HG03460 (cell line): Measurements from ENCODE around the gene MIB2.
"Not testable (repeated sequence)": the region's sequence is repeated elsewhere in the genome, so short reads cannot be mapped to it uniquely, and the experiment has no call there.

Experiments used
- ATAC-seq: cut with Tn5 transposase; IDR thresholded peaks from one replicate; pipeline ENCODE4 v1.9.1; 2021; ENCODE audit not compliant: unreplicated experiment

Gene MIB2

GRCh38 chr1:1626207-1627141, 11.2 kb downstream of the MIB2 start:
- no peak for ATAC-seq

- no peak for ATAC-seq
Observed at GRCh38 chr1:1627261-1627828, 12.0 kb downstream of the MIB2 start.

- ATAC-seq, result no peak
Observed at GRCh38 chr1:1627829-1628753, 12.8 kb downstream of the MIB2 start.

- ATAC-seq, result no peak
Observed at GRCh38 chr1:1628754-1629429, 13.6 kb downstream of the MIB2 start.

- no peak for ATAC-seq
Observed at GRCh38 chr1:1629430-1630190, 14.3 kb downstream of the MIB2 start.

- ATAC-seq, result peak; percentile 51
Observed at GRCh38 chr1:1630191-1630964, 15.1 kb downstream of the MIB2 start.

- no peak for ATAC-seq
Observed at GRCh38 chr1:1630965-1631781, 15.9 kb downstream of the MIB2 start.

- no peak for ATAC-seq
Observed at GRCh38 chr1:1631782-1632420, 16.6 kb downstream of the MIB2 start, which contains the start of gene MMP23B. TSS of gene MMP23B (plus strand) at chr1:1632173. CDS start at chr1:1632219, 46 bp downstream.

- ATAC-seq, result not testable (repeated sequence)
Observed at GRCh38 chr1:1633409-1633808, 18.1 kb downstream of the MIB2 start.

GRCh38 chr1:1634613-1635012, 19.3 kb downstream of the MIB2 start:
- not testable (repeated sequence) for ATAC-seq

- not testable (repeated sequence) for ATAC-seq
Observed at GRCh38 chr1:1636621-1637478, 21.6 kb downstream of the MIB2 start.

- not testable (repeated sequence) for ATAC-seq
Observed at GRCh38 chr1:1637479-1637875, 22.2 kb downstream of the MIB2 start.

- not testable (repeated sequence) for ATAC-seq
Observed at GRCh38 chr1:1638528-1638927, 23.2 kb downstream of the MIB2 start.

- not testable (repeated sequence) for ATAC-seq
Observed at GRCh38 chr1:1639368-1639767, 24.1 kb downstream of the MIB2 start.

GRCh38 chr1:1640081-1640480, 24.8 kb downstream of the MIB2 start:
- not testable (repeated sequence) for ATAC-seq

GRCh38 chr1:1640711-1641461, 25.6 kb downstream of the MIB2 start:
- ATAC-seq, result not testable (repeated sequence)
